HG03558 (cell line): ENCODE measurements around the gene CDK14.
"Not testable (repeated sequence)": the region's sequence is repeated elsewhere in the genome, so short reads cannot be mapped to it uniquely, and the experiment has no call there.

Experiments
- ATAC-seq: cut with Tn5 transposase; IDR thresholded peaks from one replicate; pipeline ENCODE4 v1.9.1; 2021; ENCODE audit warnings: moderate number of reproducible peaks; ENCODE audit not compliant: unreplicated experiment; ENCODE audit errors: extremely low read depth

The CDK14 gene

GRCh38 chr7:90626013-90626412 lies 29.9 kb downstream of the CDK14 start:
- no peak for ATAC-seq

GRCh38 chr7:90629297-90629918 lies 33.3 kb downstream of the CDK14 start:
- no peak for ATAC-seq

- no peak for ATAC-seq
These were observed 35.4 kb downstream of the CDK14 start for GRCh38 chr7:90631502-90631901.

GRCh38 chr7:90639683-90640082 lies 43.6 kb downstream of the CDK14 start:
- ATAC-seq, result not testable (repeated sequence)

GRCh38 chr7:90642978-90643377 lies 46.9 kb downstream of the CDK14 start:
- ATAC-seq, result no peak

- ATAC-seq, result no peak
These were observed 49.7 kb downstream of the CDK14 start for GRCh38 chr7:90645784-90646183.

GRCh38 chr7:90648107-90648506 lies 52.0 kb downstream of the CDK14 start:
- no peak for ATAC-seq

- no peak for ATAC-seq
These were observed 52.7 kb downstream of the CDK14 start for GRCh38 chr7:90648834-90649233.

- no peak for ATAC-seq
These were observed 58.8 kb downstream of the CDK14 start for GRCh38 chr7:90654718-90655427.

- peak; percentile 37 for ATAC-seq
These were observed 59.4 kb downstream of the CDK14 start for GRCh38 chr7:90655566-90655965.

GRCh38 chr7:90657481-90657880 lies 61.4 kb downstream of the CDK14 start:
- ATAC-seq, result no peak

GRCh38 chr7:90660100-90660499 lies 64.0 kb downstream of the CDK14 start:
- no peak for ATAC-seq

GRCh38 chr7:90660819-90661218 lies 64.7 kb downstream of the CDK14 start:
- no peak for ATAC-seq

- ATAC-seq, result no peak
These were observed 65.4 kb downstream of the CDK14 start for GRCh38 chr7:90661290-90662151.

- no peak for ATAC-seq
These were observed 67.1 kb downstream of the CDK14 start for GRCh38 chr7:90663176-90663575.

- no peak for ATAC-seq
These were observed 70.1 kb downstream of the CDK14 start for GRCh38 chr7:90666186-90666585.

GRCh38 chr7:90668992-90669391 lies 72.9 kb downstream of the CDK14 start:
- no peak for ATAC-seq

- no peak for ATAC-seq
These were observed 73.4 kb downstream of the CDK14 start for GRCh38 chr7:90669492-90669891.

GRCh38 chr7:90671571-90671970 lies 75.5 kb downstream of the CDK14 start:
- ATAC-seq, result no peak

- ATAC-seq, result no peak
These were observed 76.1 kb downstream of the CDK14 start for GRCh38 chr7:90672210-90672609.

GRCh38 chr7:90674625-90675024 lies 78.5 kb downstream of the CDK14 start:
- no peak for ATAC-seq
